Gastroesophageal sphincter (tissue), 4 donors: ENCODE results near the gene IL6. TPM values are rescaled to one million over a fixed set of nuclear protein-coding genes. Genes with fewer than 3 reads are reported as not detected.

ENCODE experiments used
- ATAC-seq: fragments of 150-250 bp; one replicate; pipeline ENCODE4 v1.9.1; 2016; ENCODE audit warnings: mild to moderate bottlenecking, moderate library complexity
- H3K27ac ChIP-seq, 4 donors: fragments of 200-600 bp; sonication (generic) in 3 of 4; 1 replicate in 3 of 4; 2 replicates in 1 of 4; pipeline ENCODE4 v1.5.1; 2016 to 2019
- H3K27me3 ChIP-seq: fragments of 200-600 bp; sonication (generic); one replicate; pipeline ENCODE4 v1.5.1; 2019
- H3K36me3 ChIP-seq, 2 donors: fragments of 200-600 bp; sonication (generic); one replicate each; pipeline ENCODE4 v1.5.1; 2019; ENCODE audit warnings: control low read depth in 1 of 2
- H3K4me1 ChIP-seq, 3 donors: fragments of 200-600 bp; sonication (generic); 1 replicate in 2 of 3; 2 replicates in 1 of 3; pipeline ENCODE4 v1.5.1; 2016 to 2019; ENCODE audit warnings: control low read depth in 2 of 3
- H3K4me3 ChIP-seq, 2 donors: fragments of 200-600 bp; sonication (generic); one replicate each; pipeline ENCODE4 v1.5.1; 2019; ENCODE audit warnings: mild to moderate bottlenecking in 1 of 2, moderate library complexity in 1 of 2
- H3K9me3 ChIP-seq, 3 donors: fragments of 200-600 bp; sonication (generic); one replicate each; pipeline ENCODE4 v1.5.1; 2017 to 2019; ENCODE audit warnings: control low read depth in 2 of 3
- CTCF ChIP-seq, 4 experiments: fragments of 200-600 bp in 2 of 4; fragments of 450-650 bp in 2 of 4; sonication (generic) in 1 of 4; IDR thresholded peaks; one replicate each; pipeline ENCODE4 v1.5.1; 2017 to 2019; ENCODE audit warnings: antibody characterized with exemption in 4 of 4, mild to moderate bottlenecking in 2 of 4, moderate library complexity in 2 of 4
- EP300 ChIP-seq: sonication (generic); formaldehyde crosslinking; IDR thresholded peaks from one replicate; pipeline ENCODE4 v1.6.1; 2017; ENCODE audit warnings: antibody characterized with exemption, mild to moderate bottlenecking
- POLR2A ChIP-seq, 2 donors: fragments of 450-650 bp; IDR thresholded peaks; one replicate each; pipeline ENCODE4 v1.6.1; 2017; ENCODE audit warnings: antibody characterized with exemption in 2 of 2, mild to moderate bottlenecking in 2 of 2, moderate library complexity in 1 of 2
- POLR2AphosphoS5 ChIP-seq: sonication (generic); formaldehyde crosslinking; IDR thresholded peaks from one replicate; pipeline ENCODE4 v1.6.1; 2017; ENCODE audit warnings: antibody characterized with exemption
- WGBS, 2 donors: methylation state at CpG; one replicate each; pipeline ENCODE4 v1.1.5; 2018; ENCODE audit warnings: low coverage in 1 of 2; 5-methylcytosine and 5-hydroxymethylcytosine counted together
- total RNA-seq, 4 donors: library from RNA; depleted of rRNA; stranded (reverse); fragments of >200 nt; gene quantifications; one replicate each; pipeline ENCODE4 v1.1.0, GENCODE V29; 2016

Gene IL6
- total RNA-seq, 4 donors from 2014 or later: 0.85 to 27.9 TPM; not detected in 2

- Histone ChIP-seq H3K36me3 (no peaks in the 10 kb centered on the region), H3K27ac (peak overlapping the region in 3 of 4 donors; percentile 61 to 80 (median 69)), H3K4me1 (peaks cover 10 to 78% (median 34%) of the 10 kb centered on the region in 3 donors), H3K4me3 (no peak overlapping the region), H3K27me3 (no peaks in the 10 kb centered on the region), H3K9me3 (no peaks in the 10 kb centered on the region)
- ATAC-seq: no peak
- WGBS, 2 donors: 95 to 96% methylated on average over 4 to 6 of the region's 6 CpGs
- no peak for TF ChIP-seq CTCF (IDR thresholded peaks at IDR 0.05)
- TF ChIP-seq EP300: no peak
- no peak for TF ChIP-seq POLR2A (IDR thresholded peaks at IDR 0.05)
- no peak for TF ChIP-seq POLR2AphosphoS5
Measured at GRCh38 chr7:22722536-22723180, 4.3 kb upstream of the IL6 start.

GRCh38 chr7:22723181-22723601 lies 3.8 kb upstream of the IL6 start:
- Histone ChIP-seq H3K27me3 (no peaks in the 10 kb centered on the region), H3K9me3 (no peaks in the 10 kb centered on the region), H3K4me1 (peaks cover 5 to 78% (median 33%) of the 10 kb centered on the region in 3 donors), H3K36me3 (no peaks in the 10 kb centered on the region), H3K4me3 (no peak overlapping the region), H3K27ac (peak overlapping the region in 3 of 4 donors; percentile 61 to 80 (median 69))
- peak; percentile 43 for TF ChIP-seq POLR2AphosphoS5
- no peak for TF ChIP-seq POLR2A (IDR thresholded peaks at IDR 0.05)
- TF ChIP-seq EP300: no peak
- ATAC-seq: no peak
- WGBS, 2 donors: 0% methylated on average over 2 of the region's 2 CpGs

GRCh38 chr7:22723637-22724036 lies 3.4 kb upstream of the IL6 start:
- H3K36me3 ChIP-seq: no peaks in the 10 kb centered on the region
- peak overlapping the region in 3 of 4 donors; percentile 61 to 80 (median 69) for H3K27ac ChIP-seq
- 48 to 67% methylated on average over 1 to 4 of the region's 4 CpGs for WGBS, 2 donors
- no peaks in the 10 kb centered on the region for H3K27me3 ChIP-seq
- TF ChIP-seq POLR2AphosphoS5 (no peak), CTCF (IDR thresholded peaks at IDR 0.05) (no peak), POLR2A (IDR thresholded peaks at IDR 0.05) (no peak), EP300 (no peak)
- no peaks in the 10 kb centered on the region for H3K9me3 ChIP-seq
- no peak for ATAC-seq
- no peak overlapping the region for H3K4me3 ChIP-seq
- peaks cover 3 to 78% (median 29%) of the 10 kb centered on the region in 3 donors for H3K4me1 ChIP-seq

- H3K4me1 ChIP-seq: peaks cover 3 to 74% (median 28%) of the 10 kb centered on the region in 3 donors
- H3K4me3 ChIP-seq: no peak overlapping the region
- H3K27me3 ChIP-seq: no peaks in the 10 kb centered on the region
- TF ChIP-seq EP300: no peak
- H3K9me3 ChIP-seq: no peaks in the 10 kb centered on the region
- peak overlapping the region in 2 of 4 donors; percentile 80 to 82 for H3K27ac ChIP-seq
- 48 to 69% methylated on average over 2 to 6 of the region's 6 CpGs for WGBS, 2 donors
- ATAC-seq: no peak
- no peaks in the 10 kb centered on the region for H3K36me3 ChIP-seq
Measured at GRCh38 chr7:22724861-22725260, 2.1 kb upstream of the IL6 start.

GRCh38 chr7:22725585-22725984 lies 1.4 kb upstream of the IL6 start:
- 54 to 59% methylated on average over 9 of the region's 9 CpGs for WGBS, 2 donors
- no peak for ATAC-seq
- H3K9me3 ChIP-seq: no peaks in the 10 kb centered on the region
- TF ChIP-seq CTCF (IDR thresholded peaks at IDR 0.05) (no peak), POLR2AphosphoS5 (no peak), POLR2A (IDR thresholded peaks at IDR 0.05) (no peak), EP300 (no peak)
- no peaks in the 10 kb centered on the region for H3K27me3 ChIP-seq
- H3K27ac ChIP-seq: peak overlapping the region in 2 of 4 donors; percentile 80 to 82
- no peak overlapping the region for H3K4me3 ChIP-seq
- peaks cover 3 to 74% (median 28%) of the 10 kb centered on the region in 3 donors for H3K4me1 ChIP-seq
- H3K36me3 ChIP-seq: no peaks in the 10 kb centered on the region

GRCh38 chr7:22726345-22726906 lies 574 bp upstream of the IL6 start:
- H3K4me3 ChIP-seq: peak overlapping the region; percentile 30 to 45
- H3K27me3 ChIP-seq: no peaks in the 10 kb centered on the region
- peak overlapping the region; percentile 47 to 82 (median 80) for H3K27ac ChIP-seq
- WGBS, 2 donors: 15 to 18% methylated on average over 4 to 8 of the region's 8 CpGs
- peaks cover 3 to 73% (median 28%) of the 10 kb centered on the region in 3 donors for H3K4me1 ChIP-seq
- H3K9me3 ChIP-seq: no peaks in the 10 kb centered on the region
- TF ChIP-seq POLR2AphosphoS5 (peak; percentile 3), POLR2A (IDR thresholded peaks at IDR 0.05) (no peak), CTCF (IDR thresholded peaks at IDR 0.05) (peak; percentile 45 to 66 (median 59)), EP300 (no peak)
- ATAC-seq: peak; percentile 44
- no peaks in the 10 kb centered on the region for H3K36me3 ChIP-seq
